PC-9 (cell line): ENCODE measurements around the gene SDR42E2.

Source experiments
- CTCF ChIP-seq: fragments of 200-600 bp; sonication (generic); conservative IDR thresholded peaks from 2 replicates; pipeline ENCODE4 v1.6.1; 2017; ENCODE audit warnings: mixed run types, antibody characterized with exemption, mild to moderate bottlenecking, moderate library complexity
- EZH2 ChIP-seq: fragments of 200-600 bp; sonication (generic); IDR thresholded peaks from 2 replicates; pipeline ENCODE4 v1.8.0; 2017; ENCODE audit warnings: antibody characterized with exemption, low read depth

DNA sequence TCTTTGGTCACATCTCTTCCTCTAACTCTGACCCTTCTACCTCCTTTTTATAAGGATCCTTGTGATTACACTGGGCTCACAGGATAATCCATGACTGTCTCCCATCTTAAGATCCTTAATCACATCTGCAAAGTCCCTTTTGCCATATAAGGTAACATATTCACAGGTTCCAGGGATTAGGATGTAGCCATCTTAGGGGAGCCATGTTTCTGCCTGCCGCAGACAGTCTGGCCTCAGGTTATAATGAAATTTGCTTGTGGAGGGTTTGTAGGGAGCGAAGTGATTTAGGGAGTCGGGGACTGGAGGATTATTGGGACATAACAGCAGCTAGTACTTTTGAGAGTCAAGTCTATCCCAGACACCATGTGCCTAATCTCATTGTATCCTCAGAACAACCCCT lies 51.5 kb downstream of the SDR42E2 start:
- TF ChIP-seq CTCF (no peak), EZH2 (no peak)
